ENCODE measurements around the gene CX3CR1.

The CX3CR1 gene

DNA sequence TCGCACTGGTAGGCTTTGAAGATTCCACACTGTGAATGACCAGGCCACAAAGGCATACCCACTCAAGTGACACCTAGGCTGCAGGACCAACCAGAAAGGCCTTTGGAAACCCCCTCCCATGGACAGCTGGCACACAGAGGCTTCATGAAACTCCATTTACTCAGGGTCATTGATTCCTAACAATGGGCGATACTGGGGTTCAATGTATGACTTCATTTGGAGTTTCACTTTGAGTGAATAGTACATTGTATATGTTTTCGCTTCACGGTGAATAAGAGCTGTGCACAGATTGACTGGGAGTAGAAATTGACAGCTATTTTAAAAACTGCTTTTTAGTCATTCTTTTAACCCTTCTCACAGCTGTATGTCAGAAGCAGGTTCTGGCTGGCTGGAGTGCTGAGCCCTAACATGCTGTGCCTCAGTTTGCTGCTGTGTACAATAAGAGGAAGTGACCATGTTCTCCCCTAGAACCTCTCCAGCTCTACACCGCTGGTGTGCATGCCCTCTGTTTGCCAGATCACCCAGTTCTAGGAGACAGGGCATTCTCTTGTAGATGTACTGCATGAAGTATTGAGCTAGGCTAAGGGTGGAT, 15.4 kb upstream of the CX3CR1 start:
- Histone ChIP-seq H3K4me3 (ENCODE audit: low read depth, low read length) (no peak overlapping the region), H3K27ac (no peak overlapping the region), H3K9me3 (ENCODE audit: severe bottlenecking) (no peaks in the 10 kb centered on the region), H3K27me3 (ENCODE audit: insufficient read depth, low read depth, severe bottlenecking) (no peaks in the 10 kb centered on the region), H3K36me3 (no peaks in the 10 kb centered on the region)
- TF ChIP-seq, protein P1, sequence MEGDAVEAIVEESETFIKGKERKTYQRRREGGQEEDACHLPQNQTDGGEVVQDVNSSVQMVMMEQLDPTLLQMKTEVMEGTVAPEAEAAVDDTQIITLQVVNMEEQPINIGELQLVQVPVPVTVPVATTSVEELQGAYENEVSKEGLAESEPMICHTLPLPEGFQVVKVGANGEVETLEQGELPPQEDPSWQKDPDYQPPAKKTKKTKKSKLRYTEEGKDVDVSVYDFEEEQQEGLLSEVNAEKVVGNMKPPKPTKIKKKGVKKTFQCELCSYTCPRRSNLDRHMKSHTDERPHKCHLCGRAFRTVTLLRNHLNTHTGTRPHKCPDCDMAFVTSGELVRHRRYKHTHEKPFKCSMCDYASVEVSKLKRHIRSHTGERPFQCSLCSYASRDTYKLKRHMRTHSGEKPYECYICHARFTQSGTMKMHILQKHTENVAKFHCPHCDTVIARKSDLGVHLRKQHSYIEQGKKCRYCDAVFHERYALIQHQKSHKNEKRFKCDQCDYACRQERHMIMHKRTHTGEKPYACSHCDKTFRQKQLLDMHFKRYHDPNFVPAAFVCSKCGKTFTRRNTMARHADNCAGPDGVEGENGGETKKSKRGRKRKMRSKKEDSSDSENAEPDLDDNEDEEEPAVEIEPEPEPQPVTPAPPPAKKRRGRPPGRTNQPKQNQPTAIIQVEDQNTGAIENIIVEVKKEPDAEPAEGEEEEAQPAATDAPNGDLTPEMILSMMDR (IDR thresholded peaks at IDR 0.05; ENCODE audit: low read depth, low read length) = no peak
- DNase-seq = no peak

DNA sequence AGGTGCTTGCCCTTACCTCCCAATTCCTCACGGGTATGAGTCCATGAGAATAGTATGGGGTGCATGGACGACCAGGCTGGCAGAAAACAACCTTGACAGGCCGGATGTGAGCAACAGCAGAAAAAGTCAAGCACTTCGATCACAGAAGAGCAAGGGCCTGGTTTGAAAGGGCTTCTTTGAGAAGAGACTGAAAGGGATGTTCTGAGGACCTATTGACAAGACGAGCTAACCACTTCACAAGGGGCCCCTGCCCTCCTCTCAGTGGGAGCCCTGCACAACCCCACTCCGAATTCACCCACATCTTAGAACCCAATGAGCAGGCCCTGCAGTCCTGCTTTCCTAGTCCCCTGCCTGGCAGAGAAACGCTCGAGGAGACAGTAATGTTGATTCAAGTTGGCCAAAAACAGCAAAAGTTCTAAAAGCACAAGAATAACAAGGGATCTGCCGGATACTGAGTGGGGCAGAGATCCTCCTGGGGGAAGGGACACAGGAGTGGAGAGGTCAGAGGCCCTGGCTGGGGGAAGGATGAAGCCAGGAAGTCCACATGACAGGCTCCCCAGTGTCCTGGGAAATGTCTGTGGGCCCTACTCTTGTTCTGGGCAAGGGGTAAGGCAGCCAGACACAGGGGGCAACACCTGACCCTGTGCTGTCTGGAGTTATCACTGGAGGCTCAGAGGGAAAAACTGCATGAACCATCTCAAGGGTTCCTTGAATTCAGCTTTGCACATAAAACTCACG, 14.8 kb upstream of the CX3CR1 start:
- Histone ChIP-seq H3K27ac (no peak overlapping the region), H3K36me3 (no peaks in the 10 kb centered on the region), H3K27me3 (ENCODE audit: insufficient read depth, low read depth, severe bottlenecking) (no peaks in the 10 kb centered on the region), H3K4me3 (ENCODE audit: low read depth, low read length) (no peak overlapping the region), H3K9me3 (ENCODE audit: severe bottlenecking) (no peaks in the 10 kb centered on the region)
- TF ChIP-seq, protein P1 (IDR thresholded peaks at IDR 0.05; ENCODE audit: low read depth, low read length) = no peak
- no peak for DNase-seq

DNA sequence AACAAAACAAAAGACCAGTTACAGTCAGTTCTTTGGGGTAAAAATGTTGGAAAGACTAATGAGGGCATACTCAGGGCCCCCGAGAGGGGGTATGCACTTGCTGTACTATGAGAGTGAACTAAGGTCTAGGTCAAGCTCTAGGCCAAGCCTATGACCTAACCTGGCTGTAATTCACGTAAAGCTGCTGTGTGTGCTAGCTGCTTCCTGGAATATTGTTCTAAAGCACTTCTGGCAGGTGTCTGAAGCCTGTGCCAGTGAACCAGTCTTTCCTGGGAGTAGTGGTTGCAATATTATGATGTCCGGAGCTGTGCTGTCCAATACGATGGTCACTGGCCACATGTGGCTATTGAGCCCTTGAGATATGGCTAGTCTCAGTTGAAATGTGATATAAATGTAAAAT, 13.1 kb upstream of the CX3CR1 start:
- TF ChIP-seq, protein P1 (IDR thresholded peaks at IDR 0.05; ENCODE audit: low read depth, low read length) = no peak

DNA sequence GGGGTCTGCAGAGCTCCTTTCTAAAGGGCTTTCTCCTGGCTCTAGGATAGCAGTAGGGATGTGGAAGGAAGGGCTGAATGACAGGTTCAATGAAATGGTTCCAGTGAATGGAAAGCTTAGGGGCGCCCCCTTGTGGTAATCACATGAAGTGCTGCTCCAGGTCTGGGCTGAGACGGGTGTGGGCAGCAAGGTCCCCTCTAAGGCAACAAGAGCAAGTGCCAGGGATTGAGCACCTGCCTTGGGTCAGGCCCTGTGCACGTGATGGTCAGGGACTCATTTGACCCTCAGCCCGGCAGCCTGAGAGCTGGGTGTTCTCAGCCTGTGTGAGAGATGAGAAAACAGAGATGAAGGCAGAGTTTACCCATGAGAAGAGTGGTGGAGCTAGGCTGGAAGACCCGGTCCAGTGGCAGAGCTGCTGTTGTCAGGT, 12.1 kb upstream of the CX3CR1 start:
- Histone ChIP-seq H3K9me3 (ENCODE audit: severe bottlenecking) (no peaks in the 10 kb centered on the region), H3K27me3 (ENCODE audit: insufficient read depth, low read depth, severe bottlenecking) (no peaks in the 10 kb centered on the region), H3K27ac (no peak overlapping the region), H3K4me3 (ENCODE audit: low read depth, low read length) (no peak overlapping the region), H3K36me3 (no peaks in the 10 kb centered on the region)
- TF ChIP-seq, protein P1 (IDR thresholded peaks at IDR 0.05; ENCODE audit: low read depth, low read length) = peak; percentile 88
- peak; percentile 77 for DNase-seq

More for the DNA sequence above, 13.1 kb upstream of the CX3CR1 start:
- H3K27ac ChIP-seq = no peak overlapping the region
- no peaks in the 10 kb centered on the region for H3K27me3 ChIP-seq (ENCODE audit: insufficient read depth, low read depth, severe bottlenecking)
- no peak overlapping the region for H3K4me3 ChIP-seq (ENCODE audit: low read depth, low read length)
- no peak for DNase-seq
- H3K36me3 ChIP-seq = no peaks in the 10 kb centered on the region
- H3K9me3 ChIP-seq (ENCODE audit: severe bottlenecking) = no peaks in the 10 kb centered on the region

DNA sequence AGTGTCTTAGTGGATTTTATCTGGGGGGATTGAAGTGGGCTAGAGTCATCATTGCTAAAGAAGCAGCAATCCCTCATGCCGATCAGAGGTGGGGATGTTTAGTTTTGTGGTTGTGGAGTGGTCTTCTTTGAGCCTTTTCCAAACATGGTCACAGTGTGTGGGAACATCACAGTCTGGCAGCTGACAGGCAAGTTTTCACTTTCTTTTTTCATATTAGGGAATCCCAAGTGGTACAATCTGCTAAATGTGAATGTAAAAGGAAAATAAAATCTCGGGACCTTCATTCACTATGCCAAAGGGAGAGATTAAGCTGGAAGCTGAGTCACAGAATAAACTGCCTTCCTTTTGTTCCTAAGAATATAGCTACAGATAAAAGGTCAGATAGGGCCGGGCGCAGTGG, 10.4 kb upstream of the CX3CR1 start:
- Histone ChIP-seq H3K9me3 (ENCODE audit: severe bottlenecking) (no peaks in the 10 kb centered on the region), H3K36me3 (no peaks in the 10 kb centered on the region), H3K4me3 (ENCODE audit: low read depth, low read length) (no peak overlapping the region), H3K27me3 (ENCODE audit: insufficient read depth, low read depth, severe bottlenecking) (no peaks in the 10 kb centered on the region), H3K27ac (no peak overlapping the region)
- TF ChIP-seq, protein P1 (IDR thresholded peaks at IDR 0.05; ENCODE audit: low read depth, low read length) = no peak
- no peak for DNase-seq
